SK-N-SH (cell line): ENCODE measurements around the gene DNAH14.

Experiments used
- CTCF ChIP-seq: fragments of 200-600 bp; sonication (generic); IDR thresholded peaks from 2 replicates; pipeline ENCODE4 v1.6.1; 2017; ENCODE audit warnings: antibody characterized with exemption, mild to moderate bottlenecking, moderate library complexity
- TEAD4 ChIP-seq: IDR thresholded peaks from 2 replicates; pipeline ENCODE4 v1.4.0; 2012; ENCODE audit warnings: mild to moderate bottlenecking, borderline replicate concordance; ENCODE audit not compliant: insufficient read depth
- YY1 ChIP-seq: IDR thresholded peaks from 2 replicates; pipeline ENCODE4 v1.4.0; 2012; ENCODE audit warnings: low read depth, mild to moderate bottlenecking

GRCh38 chr1:225146478-225146877 is 217.0 kb downstream of the DNAH14 start:
- no peak for TF ChIP-seq CTCF
- TF ChIP-seq TEAD4: no peak
- no peak for TF ChIP-seq YY1
